WTC11 (cell line): Measurements from ENCODE around the gene DCST2. TPM values are rescaled to one million over a fixed set of nuclear protein-coding genes. Genes with fewer than 3 reads are reported as not detected.

Experiments used
- ATAC-seq: fragments of 200-7000 bp; cut with Tn5 transposase; 2 replicates; pipeline ENCODE4 v1.10.0; 2021; ENCODE audit warnings: mild to moderate bottlenecking, moderate library complexity
- CTCF ChIA-PET: fragments of 300-600 bp; sonication (Branson Sonifier 250); formaldehyde crosslinking; loops from one replicate; lab custom pipeline; 2021; ENCODE audit warnings: antibody characterized with exemption; lab: Charles Lee
- POLR2A ChIA-PET: fragments of 350-600 bp; sonication (Branson Sonifier 250); formaldehyde crosslinking; loops from one replicate; lab custom pipeline; 2021; ENCODE audit warnings: antibody characterized with exemption; lab: Charles Lee
- DNase-seq: peaks from one replicate; pipeline ENCODE4 v3.0.0; 2021; ENCODE audit warnings: low spot score
- H3K27ac Mint-ChIP-seq: 2 replicates; pipeline ENCODE4 v1.8.0; 2021; ENCODE audit warnings: mixed read lengths
- H3K27me3 Mint-ChIP-seq: 2 replicates; pipeline ENCODE4 v1.8.0; 2021; ENCODE audit warnings: low read depth, mild to moderate bottlenecking, moderate library complexity, mixed read lengths
- H3K36me3 Mint-ChIP-seq: 2 replicates; pipeline ENCODE4 v1.8.0; 2021; ENCODE audit warnings: mixed read lengths
- H3K4me1 Mint-ChIP-seq: 2 replicates; pipeline ENCODE4 v1.8.0; 2022; ENCODE audit warnings: mixed read lengths
- H3K4me3 Mint-ChIP-seq: 2 replicates; pipeline ENCODE4 v1.8.0; 2021; ENCODE audit warnings: mild to moderate bottlenecking, moderate library complexity, mixed read lengths
- H3K9me3 Mint-ChIP-seq: 2 replicates; pipeline ENCODE4 v1.8.0; 2021; ENCODE audit warnings: mixed read lengths
- ARID4B ChIP-seq: sonication (generic); formaldehyde crosslinking; IDR thresholded peaks from 2 replicates; pipeline ENCODE4 v1.8.0; 2023; ENCODE audit warnings: missing genetic modification reagents, mild to moderate bottlenecking, borderline replicate concordance
- ATF1 ChIP-seq: sonication (generic); formaldehyde crosslinking; IDR thresholded peaks from 2 replicates; pipeline ENCODE4 v1.8.1; 2023; ENCODE audit warnings: mild to moderate bottlenecking, moderate library complexity, missing genetic modification reagents
- ATF6 ChIP-seq: sonication (generic); formaldehyde crosslinking; IDR thresholded peaks from 2 replicates; pipeline ENCODE4 v1.8.1; 2023; ENCODE audit warnings: mild to moderate bottlenecking, missing genetic modification reagents
- CBFB ChIP-seq: sonication (generic); formaldehyde crosslinking; IDR thresholded peaks from 2 replicates; pipeline ENCODE4 v1.8.1; 2022; ENCODE audit warnings: mild to moderate bottlenecking, low read depth, missing genetic modification reagents
- EMX1 ChIP-seq: fragments of 250-450 bp; sonication (Bioruptor Pico); IDR thresholded peaks from 2 replicates; pipeline ENCODE4 v1.8.0; 2021; ENCODE audit warnings: mild to moderate bottlenecking
- FOXK1 ChIP-seq: sonication (generic); formaldehyde crosslinking; IDR thresholded peaks from 2 replicates; pipeline ENCODE4 v1.8.0; 2022; ENCODE audit warnings: mild to moderate bottlenecking, moderate library complexity, missing genetic modification reagents
- GABPB1 ChIP-seq: sonication (generic); formaldehyde crosslinking; IDR thresholded peaks from 2 replicates; pipeline ENCODE4 v1.8.1; 2023; ENCODE audit warnings: mild to moderate bottlenecking, missing genetic modification reagents
- HMGA2 ChIP-seq: fragments of 250-450 bp; sonication (Bioruptor Pico); IDR thresholded peaks from 2 replicates; pipeline ENCODE4 v1.4.0; 2021; ENCODE audit warnings: mild to moderate bottlenecking, moderate library complexity
- IRF1 ChIP-seq: sonication (generic); formaldehyde crosslinking; IDR thresholded peaks from 2 replicates; pipeline ENCODE4 v1.8.0; 2023; ENCODE audit warnings: missing genetic modification reagents
- MYBL2 ChIP-seq: sonication (generic); formaldehyde crosslinking; IDR thresholded peaks from 2 replicates; pipeline ENCODE4 v1.8.1; 2023; ENCODE audit warnings: mild to moderate bottlenecking, moderate library complexity, missing genetic modification reagents
- NR3C1 ChIP-seq: sonication (generic); formaldehyde crosslinking; conservative IDR thresholded peaks from 2 replicates; pipeline ENCODE4 v1.8.1; 2023; ENCODE audit warnings: low read depth, mild to moderate bottlenecking, missing genetic modification reagents
- ZNF281 ChIP-seq: sonication (generic); formaldehyde crosslinking; IDR thresholded peaks from 2 replicates; pipeline ENCODE4 v1.8.0; 2023; ENCODE audit warnings: mild to moderate bottlenecking, missing genetic modification reagents
- ZNF512 ChIP-seq: sonication (generic); formaldehyde crosslinking; IDR thresholded peaks from 2 replicates; pipeline ENCODE4 v1.8.1; 2022; ENCODE audit warnings: missing genetic modification reagents, borderline replicate concordance
- total RNA-seq: library from RNA; stranded (reverse); gene quantifications from 3 replicates; pipeline ENCODE4 v1.2.3, GENCODE V29; 2021

Gene DCST2
- total RNA-seq, 1 experiment from 2014 or later, result 0.83 TPM

- TF ChIP-seq ATF6 (no peak), FOXK1 (CRISPR knock-in tag) (no peak), HMGA2 (CRISPR knock-in tag) (no peak), EMX1 (CRISPR knock-in tag) (no peak), NR3C1 (no peak), ATF1 (CRISPR knock-in tag) (no peak), IRF1 (no peak)
- TF ChIP-seq, all 79 proteins: peak for 0
These were observed 36.1 kb upstream of the DCST2 start (continued) for GRCh38 chr1:155069551-155070157.

GRCh38 chr1:155068599-155068998, 35.0 kb upstream of the DCST2 start:
- Mint-ChIP-seq H3K27ac (peak overlapping the region; percentile 21; the same call in 1 of the 2 replicates), H3K4me3 (no peak overlapping the region), H3K27me3 (peaks cover 19% of the 10 kb centered on the region), H3K9me3 (no peaks in the 10 kb centered on the region), H3K36me3 (peaks cover 24% of the 10 kb centered on the region), H3K4me1 (peaks cover 47% of the 10 kb centered on the region)
- DNase-seq, result no peak
- ChIA-PET CTCF (interaction anchor here (1.2 to 2.1 kb wide), 2 partner anchors 17 kb away, joined by 5 to 12 read pairs; partner anchors contain the start of gene ADAM15), POLR2A (no interaction called here)
- ATAC-seq, result no peak
- TF ChIP-seq ZNF512, result no peak
- no peak for TF ChIP-seq ZNF281 (CRISPR knock-in tag)
- TF ChIP-seq ARID4B (CRISPR knock-in tag), result no peak
- TF ChIP-seq MYBL2 (CRISPR knock-in tag), result no peak

GRCh38 chr1:155066777-155067176, 33.2 kb upstream of the DCST2 start:
- DNase-seq (no peak), ATAC-seq (no peak)
- Mint-ChIP-seq H3K4me1 (peaks cover 32% of the 10 kb centered on the region), H3K27me3 (peaks cover 4% of the 10 kb centered on the region), H3K9me3 (no peaks in the 10 kb centered on the region), H3K27ac (no peak overlapping the region), H3K36me3 (peaks cover 24% of the 10 kb centered on the region), H3K4me3 (no peak overlapping the region)
- TF ChIP-seq GABPB1 (no peak), CBFB (no peak)
- POLR2A ChIA-PET, result no interaction called here
- CTCF ChIA-PET, result interaction anchor here (0.9 to 2.1 kb wide), 2 partner anchors 18 to 25 kb away, joined by 3 to 12 read pairs; no protein-coding TSS in a partner anchor
